ENCODE data around the gene SCAPER.

DNA sequence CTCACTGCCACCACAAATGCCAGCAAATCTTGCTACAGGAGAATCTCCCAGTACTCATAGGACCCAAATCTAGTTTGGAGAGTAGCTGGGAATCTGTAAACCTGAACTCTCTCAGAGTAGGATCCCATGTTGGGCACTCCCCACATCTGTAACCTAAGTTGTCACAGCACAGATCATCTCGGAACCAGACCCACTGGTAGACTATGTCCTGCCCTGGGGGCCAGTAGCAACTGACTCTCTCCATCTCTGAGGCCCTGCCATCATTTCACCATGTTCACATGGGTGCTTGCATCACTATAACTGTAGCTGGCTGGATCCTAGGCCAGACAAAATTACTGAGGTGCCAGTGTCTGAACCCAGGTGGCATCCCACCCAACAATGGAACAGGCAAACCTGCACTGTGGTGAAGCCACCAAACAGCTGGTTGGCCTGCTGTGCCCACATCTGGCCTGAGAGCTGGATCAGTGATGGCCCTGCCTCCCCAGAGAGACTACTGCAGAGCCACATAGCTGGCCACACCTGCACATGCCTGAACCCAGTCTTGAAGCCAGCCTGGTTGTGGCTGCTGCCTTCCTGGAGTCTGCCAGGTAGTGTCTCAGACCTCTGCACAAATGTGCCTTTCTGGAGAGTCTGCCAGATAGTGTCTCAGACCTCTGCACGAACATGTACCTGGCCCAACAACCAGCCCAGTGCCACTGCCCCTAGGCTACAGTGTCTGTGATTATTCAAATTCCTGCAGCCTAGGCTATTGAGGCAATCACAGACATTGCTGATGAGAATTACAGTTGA lies 486.6 kb downstream of the SCAPER start:
- TF ChIP-seq RAD21 (conservative IDR thresholded peaks at IDR 0.05) (no peak), TAF1 (IDR thresholded peaks at IDR 0.05; ENCODE audit: low read depth) (no peak)
